D721Med (cell line): ENCODE data around the gene NACA.
"Not testable (repeated sequence)": the region's sequence is repeated elsewhere in the genome, so short reads cannot be mapped to it uniquely, and the experiment has no call there.

Experiments used
- DNase-seq: peaks from one replicate; pipeline ENCODE4 v3.0.0; 2011; ENCODE audit warnings: low spot score; ENCODE audit not compliant: insufficient read length
- FAIRE-seq: peaks from 2 replicates; lab custom pipeline; 2011; peaks lifted over from hg19 to GRCh38; lab: Jason Lieb, UNC
- CTCF ChIP-seq: IDR thresholded peaks from 2 replicates; pipeline ENCODE4 v1.5.1; 2012; ENCODE audit warnings: mild to moderate bottlenecking, control low read depth; ENCODE audit not compliant: insufficient read depth; ENCODE audit errors: missing control alignments

NACA gene

GRCh38 chr12:56751712-56752598 is 26.9 kb upstream of the NACA start, which contains the start of gene PRIM1:
Gene PRIM1, minus strand, starts transcription at chr12:56752323. Its CDS starts 25 bp downstream, at chr12:56752298.
- no peak for TF ChIP-seq CTCF
- peak; percentile 93 for DNase-seq
- FAIRE-seq = no peak

GRCh38 chr12:56750596-56750995 is 25.5 kb upstream of the NACA start:
- FAIRE-seq, DNase-seq: not testable (repeated sequence)

- TF ChIP-seq CTCF = no peak
- FAIRE-seq (no peak), DNase-seq (no peak)
Observed at GRCh38 chr12:56749853-56750252, 24.8 kb upstream of the NACA start.

- FAIRE-seq (no peak), DNase-seq (no peak)
- no peak for TF ChIP-seq CTCF
Observed at GRCh38 chr12:56749359-56749758, 24.3 kb upstream of the NACA start.

GRCh38 chr12:56728139-56728861 is 3.2 kb upstream of the NACA start:
- no peak for TF ChIP-seq CTCF
- no peak for FAIRE-seq
- no peak for DNase-seq

GRCh38 chr12:56726196-56726675 is 1.1 kb upstream of the NACA start:
- DNase-seq, FAIRE-seq: not testable (repeated sequence)

GRCh38 chr12:56725723-56726102 is 614 bp upstream of the NACA start:
- no peak for TF ChIP-seq CTCF
- FAIRE-seq (no peak), DNase-seq (no peak)

GRCh38 chr12:56724701-56724971 is 463 bp downstream of the NACA start:
- no peak for DNase-seq
- TF ChIP-seq CTCF = no peak
- no peak for FAIRE-seq
